K562 (cell line): ENCODE measurements around the gene NRARP. TPM values are rescaled to one million over a fixed set of nuclear protein-coding genes. Genes with fewer than 3 reads are reported as not detected.

Experiments
- CHAMP1 ChIP-seq: fragments of 450-650 bp; IDR thresholded peaks from 2 replicates; pipeline ENCODE4 v1.6.1; 2016; ENCODE audit warnings: mild to moderate bottlenecking
- CHD2 ChIP-seq: IDR thresholded peaks from 2 replicates; pipeline ENCODE4 v1.6.1; 2011; ENCODE audit warnings: low read depth, low read length
- DLX4 ChIP-seq: fragments of 250-450 bp; sonication (Bioruptor Pico); IDR thresholded peaks from 2 replicates; pipeline ENCODE4 v1.6.1; 2021; ENCODE audit warnings: mild to moderate bottlenecking
- E2F3 ChIP-seq: fragments of 250-450 bp; sonication (Bioruptor Pico); IDR thresholded peaks from 2 replicates; pipeline ENCODE4 v1.4.0; 2020; ENCODE audit warnings: mild to moderate bottlenecking
- ESRRA ChIP-seq: fragments of 450-650 bp; IDR thresholded peaks from 2 replicates; pipeline ENCODE4 v1.6.1; 2014; ENCODE audit warnings: low read depth, mild to moderate bottlenecking, moderate library complexity, borderline replicate concordance
- ETV5 ChIP-seq: sonication (generic); formaldehyde crosslinking; IDR thresholded peaks from 2 replicates; pipeline ENCODE4 v1.4.0; 2020; ENCODE audit warnings: low read depth, mild to moderate bottlenecking, missing genetic modification reagents
- HLTF ChIP-seq: fragments of 450-650 bp; IDR thresholded peaks from 2 replicates; pipeline ENCODE4 v1.6.1; 2016
- IFI16 ChIP-seq: fragments of 250-450 bp; sonication (Bioruptor Pico); IDR thresholded peaks from 2 replicates; pipeline ENCODE4 v2.1.2; 2022; ENCODE audit warnings: mild to moderate bottlenecking, inconsistent platforms
- KDM5B ChIP-seq: fragments of 200-600 bp; sonication (generic); IDR thresholded peaks from 2 replicates; pipeline ENCODE4 v1.6.1; 2012; ENCODE audit warnings: low read depth, mild to moderate bottlenecking, moderate library complexity, low read length, control low read depth, inconsistent platforms; ENCODE audit not compliant: insufficient replicate concordance
- KLF13 ChIP-seq: fragments of 450-650 bp; IDR thresholded peaks from 2 replicates; pipeline ENCODE4 v1.6.1; 2016; ENCODE audit warnings: missing genetic modification characterization, low read depth, mild to moderate bottlenecking, missing compliant biosample characterization, moderate library complexity, borderline replicate concordance
- LARP7 ChIP-seq: fragments of 450-650 bp; IDR thresholded peaks from 2 replicates; pipeline ENCODE4 v1.6.1; 2016
- MCM7 ChIP-seq, 2 experiments: fragments of 450-650 bp; IDR thresholded peaks; 2 replicates each; pipeline ENCODE4 v1.6.1; 2016 to 2018
- NEUROD1 ChIP-seq: fragments of 150-350 bp; IDR thresholded peaks from 2 replicates; pipeline ENCODE4 v1.6.1; 2014; ENCODE audit warnings: borderline replicate concordance, low read length, low read depth; ENCODE audit not compliant: partially characterized antibody
- RBM22 ChIP-seq: fragments of 200-400 bp; formaldehyde crosslinking; IDR thresholded peaks from 2 replicates; pipeline ENCODE4 v1.6.1; 2018; ENCODE audit warnings: low read length, low read depth; ENCODE audit not compliant: poor library complexity, severe bottlenecking
- RNF2 ChIP-seq: sonication (generic); IDR thresholded peaks from 2 replicates; pipeline ENCODE4 v1.6.1; 2016
- SMARCA4 ChIP-seq: fragments of 450-650 bp; IDR thresholded peaks from 2 replicates; pipeline ENCODE4 v1.6.1; 2016
- TBP ChIP-seq: optimal IDR thresholded peaks from 2 replicates; pipeline ENCODE3; 2011; ENCODE audit warnings: low read depth, low read length, improper control_type of control experiment
- TCF7L2 ChIP-seq: fragments of 150-350 bp; IDR thresholded peaks from 2 replicates; pipeline ENCODE4 v1.6.1; 2016; ENCODE audit warnings: low read depth, mild to moderate bottlenecking, low read length, moderate library complexity
- ZFX ChIP-seq: sonication (generic); formaldehyde crosslinking; IDR thresholded peaks from 2 replicates; pipeline ENCODE4 v1.8.0; 2022; ENCODE audit warnings: mild to moderate bottlenecking, missing genetic modification reagents, moderate library complexity
- ZNF12 ChIP-seq: sonication (generic); formaldehyde crosslinking; IDR thresholded peaks from 2 replicates; pipeline ENCODE4 v1.4.0; 2020; ENCODE audit warnings: mild to moderate bottlenecking, missing genetic modification reagents
- ZNF274 ChIP-seq: IDR thresholded peaks from 2 replicates; pipeline ENCODE4 v1.6.1; 2011; ENCODE audit warnings: low read depth, mild to moderate bottlenecking, low read length, moderate library complexity, borderline replicate concordance
- ZNF644 ChIP-seq: fragments of 200-800 bp; sonication (Bioruptor generic); IDR thresholded peaks from 2 replicates; pipeline ENCODE4 v1.6.1; 2016; ENCODE audit warnings: low read depth, missing genetic modification characterization, missing compliant biosample characterization
- ZNF740 ChIP-seq, 3 experiments: fragments of 200-800 bp in 1 of 3; sonication (Bioruptor generic) in 1 of 3; sonication (generic) in 1 of 3; formaldehyde crosslinking in 1 of 3; IDR thresholded peaks; 2 replicates each; pipeline versions ENCODE4 v1.6.1 to v1.8.0; 2016 to 2022; ENCODE audit warnings: mild to moderate bottlenecking in 2 of 3, missing compliant biosample characterization in 2 of 3, missing genetic modification characterization in 2 of 3, missing genetic modification reagents in 1 of 3
- ZSCAN32 ChIP-seq: fragments of 450-650 bp; formaldehyde crosslinking; IDR thresholded peaks from 2 replicates; pipeline ENCODE4 v1.4.0; 2020; ENCODE audit warnings: mild to moderate bottlenecking, moderate library complexity
- polyA plus RNA-seq, 8 experiments: library from polyadenylated mRNA; depleted of rRNA in 4 of 8; stranded (reverse) in 5 of 8; unstranded in 3 of 8; fragments of >200 nt; fragmentation: Nextera tagmentation in 2 of 8; fragmentation: Illumina TruSeq in 1 of 8; extraction: Ambion mirVana in 2 of 8; extraction: Trizol in 1 of 8; gene quantifications; 2 replicates each; pipeline versions ENCODE4 v1.2.1 to v1.2.3, GENCODE V29; 2011 to 2014; ENCODE audit warnings: inconsistent platforms in 1 of 8, missing spikeins in 1 of 8
- total RNA-seq, 7 experiments: library from RNA; depleted of rRNA in 6 of 7; stranded (reverse); fragments of >200 nt in 6 of 7; fragmentation: Illumina TruSeq in 2 of 7; extraction: Trizol in 2 of 7; gene quantifications; 2 replicates each; pipeline versions ENCODE4 v1.2.1 to v1.2.3, GENCODE V29; 2011 to 2021; ENCODE audit warnings: low replicate concordance in 1 of 7

NRARP gene
- total and polyA plus RNA-seq, 9 of the 15 experiments (the other 6 are each of a cell fraction or from before 2014, with no cell fraction given): 2.0 to 24.5 (median 7.2) TPM; not detected in 2

- TF ChIP-seq CHAMP1 (no peak), MCM7 (IDR thresholded peaks at IDR 0.05) (no peak), E2F3 (CRISPR knock-in tag) (no peak), ZFX (CRISPR knock-in tag) (peak; percentile 91), DLX4 (CRISPR knock-in tag) (no peak), SMARCA4 (peak; percentile 9; the same call in 1 of the 2 replicates), ETV5 (CRISPR knock-in tag) (peak; percentile 90), RBM22 (peak; percentile 58), NEUROD1 (peak; percentile 23), LARP7 (0 out of 2 replicates have a peak, but pooled peaks have one; percentile 25), KLF13 (tag) (peak; percentile 76; the same call in 1 of the 2 replicates), ZNF644 (tag) (no peak), TBP (peak; percentile 77), IFI16 (no peak), ZNF740 (CRISPR knock-in tag; IDR thresholded peaks at IDR 0.05) (peak; percentile 64; the same call in 1 of the 2 replicates), ZNF740 (tag; IDR thresholded peaks at IDR 0.05) (peak in 1 of 2 experiments; percentile 78; a peak in 2 of 4 replicates), HLTF (peak; percentile 56; the same call in 1 of the 2 replicates), CHD2 (peak; percentile 11), TCF7L2 (no peak), KDM5B (peak; percentile 55), RNF2 (peak; percentile 55), ZNF12 (CRISPR knock-in tag) (no peak; the same call in 1 of the 2 replicates), ESRRA (peak; percentile 44; the same call in 1 of the 2 replicates), ZNF274 (no peak), ZSCAN32 (CRISPR knock-in tag) (no peak)
Measured at GRCh38 chr9:137277329-137278041, 24.6 kb downstream of the NRARP start, which contains the start of gene TOR4A (continued).
